GM23338 (cell line): ENCODE data around the gene NPHP4.

Experiments
- EZH2phosphoT487 ChIP-seq: fragments of 200-600 bp; sonication (generic); IDR thresholded peaks from one replicate; pipeline ENCODE4 v1.8.1; 2018; ENCODE audit warnings: antibody characterized with exemption; ENCODE audit not compliant: unreplicated experiment
- TF ChIP-seq, protein P1 (sequence below), 2 experiments: fragments of 200-600 bp in 1 of 2; sonication (generic) in 1 of 2; conservative IDR thresholded peaks; 2 replicates each; pipeline versions ENCODE4 v1.5.1 to v1.6.1; 2016 to 2017; ENCODE audit warnings: antibody characterized with exemption in 2 of 2, low read depth in 2 of 2, mild to moderate bottlenecking in 2 of 2, moderate library complexity in 1 of 2
- TF ChIP-seq, protein P2 (sequence below): IDR thresholded peaks from 2 replicates; pipeline ENCODE4 v1.6.1; 2016; ENCODE audit warnings: antibody characterized with exemption

DNA sequence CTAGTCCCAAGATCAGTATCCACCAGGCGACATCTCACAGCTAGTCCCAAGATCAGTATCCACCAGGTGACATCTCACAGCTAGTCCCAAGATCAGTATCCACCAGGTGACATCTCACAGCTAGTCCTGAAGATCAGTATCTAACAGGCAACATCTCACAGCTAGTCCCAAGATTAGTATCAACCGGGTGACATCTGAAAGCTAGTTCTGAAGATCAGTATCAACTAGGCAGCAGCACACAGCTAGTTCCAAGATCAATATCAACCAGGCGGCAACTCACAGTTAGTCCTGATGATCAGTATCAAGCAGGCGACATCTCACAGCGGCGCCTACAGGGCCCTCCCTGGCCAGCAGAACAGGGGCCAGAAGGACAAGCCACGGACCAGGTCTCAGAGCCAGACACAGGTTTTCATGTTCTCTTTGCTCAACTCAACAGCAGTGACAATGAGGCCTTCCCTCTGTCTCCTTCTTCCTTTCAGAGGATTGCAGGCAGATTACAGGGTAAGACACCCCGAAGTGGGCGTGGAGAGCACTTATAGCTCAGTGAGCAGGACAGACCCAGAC is 32.5 kb downstream of the NPHP4 start:
- TF ChIP-seq, protein P1, sequence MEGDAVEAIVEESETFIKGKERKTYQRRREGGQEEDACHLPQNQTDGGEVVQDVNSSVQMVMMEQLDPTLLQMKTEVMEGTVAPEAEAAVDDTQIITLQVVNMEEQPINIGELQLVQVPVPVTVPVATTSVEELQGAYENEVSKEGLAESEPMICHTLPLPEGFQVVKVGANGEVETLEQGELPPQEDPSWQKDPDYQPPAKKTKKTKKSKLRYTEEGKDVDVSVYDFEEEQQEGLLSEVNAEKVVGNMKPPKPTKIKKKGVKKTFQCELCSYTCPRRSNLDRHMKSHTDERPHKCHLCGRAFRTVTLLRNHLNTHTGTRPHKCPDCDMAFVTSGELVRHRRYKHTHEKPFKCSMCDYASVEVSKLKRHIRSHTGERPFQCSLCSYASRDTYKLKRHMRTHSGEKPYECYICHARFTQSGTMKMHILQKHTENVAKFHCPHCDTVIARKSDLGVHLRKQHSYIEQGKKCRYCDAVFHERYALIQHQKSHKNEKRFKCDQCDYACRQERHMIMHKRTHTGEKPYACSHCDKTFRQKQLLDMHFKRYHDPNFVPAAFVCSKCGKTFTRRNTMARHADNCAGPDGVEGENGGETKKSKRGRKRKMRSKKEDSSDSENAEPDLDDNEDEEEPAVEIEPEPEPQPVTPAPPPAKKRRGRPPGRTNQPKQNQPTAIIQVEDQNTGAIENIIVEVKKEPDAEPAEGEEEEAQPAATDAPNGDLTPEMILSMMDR (conservative IDR thresholded peaks at IDR 0.05; ENCODE audit: low read depth in 2 of 2): no peak
- TF ChIP-seq EZH2phosphoT487: no peak
- TF ChIP-seq, protein P2, sequence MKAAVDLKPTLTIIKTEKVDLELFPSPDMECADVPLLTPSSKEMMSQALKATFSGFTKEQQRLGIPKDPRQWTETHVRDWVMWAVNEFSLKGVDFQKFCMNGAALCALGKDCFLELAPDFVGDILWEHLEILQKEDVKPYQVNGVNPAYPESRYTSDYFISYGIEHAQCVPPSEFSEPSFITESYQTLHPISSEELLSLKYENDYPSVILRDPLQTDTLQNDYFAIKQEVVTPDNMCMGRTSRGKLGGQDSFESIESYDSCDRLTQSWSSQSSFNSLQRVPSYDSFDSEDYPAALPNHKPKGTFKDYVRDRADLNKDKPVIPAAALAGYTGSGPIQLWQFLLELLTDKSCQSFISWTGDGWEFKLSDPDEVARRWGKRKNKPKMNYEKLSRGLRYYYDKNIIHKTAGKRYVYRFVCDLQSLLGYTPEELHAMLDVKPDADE: no peak
